ENCODE results near the gene PLCB4. TPM values are rescaled to one million over a fixed set of nuclear protein-coding genes. Genes with fewer than 3 reads are reported as not detected.

The PLCB4 gene
- polyA plus RNA-seq, 3 donors = not detected

GRCh38 chr20:9141070-9141469, 72.2 kb downstream of the PLCB4 start:
- H4K20me1 ChIP-seq (ENCODE audit: insufficient read depth, low read length) = no peaks in the 10 kb centered on the region
- TF ChIP-seq CTCF (IDR thresholded peaks at IDR 0.05) = no peak
- H3K4me2 ChIP-seq (replicated peaks; ENCODE audit: extremely low read depth, low read length, poor library complexity, severe bottlenecking) = no peak overlapping the region
- no peaks in the 10 kb centered on the region for H3K36me3 ChIP-seq (replicated peaks in 1 of 2; ENCODE audit: control insufficient read depth in 1 of 2, insufficient read depth in 2 of 2, low read length in 2 of 2)
- no peak overlapping the region for H3K27ac ChIP-seq (ENCODE audit: low read depth in 1 of 2, low read length in 2 of 2)
- H3K4me1 ChIP-seq (ENCODE audit: control insufficient read depth in 1 of 2, insufficient read depth in 2 of 2, low read length in 2 of 2) = peaks cover 12 to 15% of the 10 kb centered on the region in 2 donors
- Mint-ChIP-seq H3K27ac (no peak overlapping the region), H3K36me3 (no peaks in the 10 kb centered on the region), H3K9me3 (peaks cover 0 to 5% (median 0%) of the 10 kb centered on the region in 7 donors), H3K27me3 (ENCODE audit: low read depth in 3 of 3) (peaks cover 0 to 2% (median 2%) of the 10 kb centered on the region in 3 donors), H3K4me1 (peaks cover 25% of the 10 kb centered on the region), H3K4me3 (no peak overlapping the region)
- intact Hi-C loops (cut with micrococcal nuclease) = no loop called here
- no peaks in the 10 kb centered on the region for H3K27me3 ChIP-seq (ENCODE audit: control insufficient read depth in 2 of 2, insufficient read depth in 2 of 2, low read length in 2 of 2)
- no peak overlapping the region for H3K9ac ChIP-seq (ENCODE audit: insufficient read depth, low read length, poor library complexity, severe bottlenecking)
- H3K9me3 ChIP-seq (replicated peaks in 1 of 2; ENCODE audit: control insufficient read depth in 1 of 2, insufficient read depth in 1 of 2, low read length in 2 of 2) = no peaks in the 10 kb centered on the region
- no peak overlapping the region for H3K4me3 ChIP-seq (replicated peaks in 1 of 3; ENCODE audit: low read depth in 2 of 3, low read length in 3 of 3)
- H3K79me2 ChIP-seq (ENCODE audit: insufficient read depth, low read length) = no peaks in the 10 kb centered on the region
- DNase-seq = no peak
- WGBS (ENCODE audit: insufficient coverage) = no CpG with 5 or more reads among the region's 1 CpG
- no peak overlapping the region for H2AFZ ChIP-seq (ENCODE audit: insufficient read depth, low read depth, low read length, poor library complexity, severe bottlenecking)

DNA sequence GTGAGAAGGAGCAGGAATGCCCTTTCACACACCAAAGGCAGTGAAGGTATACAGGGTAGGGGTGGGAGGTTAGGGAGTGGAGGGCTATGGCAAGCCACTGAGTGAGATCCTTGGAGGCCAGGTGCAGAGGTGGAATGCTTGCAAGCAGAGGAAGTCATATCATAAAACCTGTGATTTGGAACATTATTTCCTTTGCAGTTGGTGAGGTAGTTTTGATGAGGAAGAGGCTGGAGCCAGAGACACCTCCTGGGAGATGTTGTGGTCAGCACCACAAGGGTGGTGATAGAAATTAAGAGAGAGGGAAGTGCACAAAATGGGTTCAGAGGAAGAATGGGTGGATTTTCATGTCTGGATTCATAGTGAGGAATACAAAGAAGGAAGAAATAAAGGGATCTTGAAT, 73.0 kb downstream of the PLCB4 start:
- Histone ChIP-seq H3K4me3 (replicated peaks in 1 of 3; ENCODE audit: low read depth in 2 of 3, low read length in 3 of 3) (no peak overlapping the region), H3K4me1 (ENCODE audit: control insufficient read depth in 1 of 2, insufficient read depth in 2 of 2, low read length in 2 of 2) (peaks cover 12 to 15% of the 10 kb centered on the region in 2 donors), H3K4me2 (replicated peaks; ENCODE audit: extremely low read depth, low read length, poor library complexity, severe bottlenecking) (no peak overlapping the region), H3K27me3 (ENCODE audit: control insufficient read depth in 2 of 2, insufficient read depth in 2 of 2, low read length in 2 of 2) (no peaks in the 10 kb centered on the region), H3K9me3 (replicated peaks in 1 of 2; ENCODE audit: control insufficient read depth in 1 of 2, insufficient read depth in 1 of 2, low read length in 2 of 2) (no peaks in the 10 kb centered on the region), H3K79me2 (ENCODE audit: insufficient read depth, low read length) (no peaks in the 10 kb centered on the region), H3K36me3 (replicated peaks in 1 of 2; ENCODE audit: control insufficient read depth in 1 of 2, insufficient read depth in 2 of 2, low read length in 2 of 2) (no peaks in the 10 kb centered on the region), H3K9ac (ENCODE audit: insufficient read depth, low read length, poor library complexity, severe bottlenecking) (no peak overlapping the region), H2AFZ (ENCODE audit: insufficient read depth, low read depth, low read length, poor library complexity, severe bottlenecking) (no peak overlapping the region), H4K20me1 (ENCODE audit: insufficient read depth, low read length) (no peaks in the 10 kb centered on the region), H3K27ac (ENCODE audit: low read depth in 1 of 2, low read length in 2 of 2) (no peak overlapping the region)
- Mint-ChIP-seq H3K4me3 (no peak overlapping the region), H3K27me3 (ENCODE audit: low read depth in 3 of 3) (peaks cover 0 to 2% (median 2%) of the 10 kb centered on the region in 3 donors), H3K27ac (no peak overlapping the region), H3K4me1 (peaks cover 22% of the 10 kb centered on the region), H3K9me3 (peaks cover 0 to 6% (median 0%) of the 10 kb centered on the region in 7 donors), H3K36me3 (no peaks in the 10 kb centered on the region)
- intact Hi-C loops (cut with micrococcal nuclease) = no loop called here
- TF ChIP-seq CTCF (IDR thresholded peaks at IDR 0.05) = no peak
- no peak for DNase-seq

All from CD14-positive monocyte (primary cell).